ENCODE measurements around the gene ARHGEF16.

DNA sequence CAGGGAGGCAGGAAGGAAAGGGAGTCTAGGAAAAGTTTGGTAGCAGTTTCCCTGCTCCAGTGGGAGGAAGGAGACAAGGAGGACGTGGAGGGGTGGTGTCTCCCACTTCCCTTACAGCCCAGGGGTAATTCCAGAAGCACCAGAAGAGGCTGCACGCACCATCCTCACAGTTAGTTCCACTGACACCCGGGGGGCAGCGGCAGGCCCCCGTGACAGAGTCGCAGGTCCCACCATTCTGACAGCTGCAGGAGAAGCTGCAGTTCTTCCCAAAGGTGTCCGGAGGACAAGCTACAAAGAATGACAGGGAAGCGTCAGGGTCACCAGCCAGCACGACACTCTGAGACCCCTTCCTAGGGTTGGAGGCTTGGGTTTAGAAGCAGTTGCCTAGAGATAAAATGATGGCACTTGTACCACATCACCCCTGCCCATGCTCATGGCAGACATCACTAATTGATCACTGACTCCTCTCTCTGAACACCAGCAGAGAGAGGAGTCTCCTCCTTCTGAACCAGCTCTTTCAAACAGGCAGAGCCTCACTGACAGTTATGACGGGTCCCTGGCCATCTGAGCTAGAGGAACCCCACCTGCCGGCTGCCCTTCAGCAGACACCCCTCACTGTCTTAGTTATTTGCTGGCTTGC lies 53.3 kb downstream of the ARHGEF16 start:
- no peak for TF ChIP-seq EP300 (IDR thresholded peaks at IDR 0.05)
- TF ChIP-seq, protein P1, sequence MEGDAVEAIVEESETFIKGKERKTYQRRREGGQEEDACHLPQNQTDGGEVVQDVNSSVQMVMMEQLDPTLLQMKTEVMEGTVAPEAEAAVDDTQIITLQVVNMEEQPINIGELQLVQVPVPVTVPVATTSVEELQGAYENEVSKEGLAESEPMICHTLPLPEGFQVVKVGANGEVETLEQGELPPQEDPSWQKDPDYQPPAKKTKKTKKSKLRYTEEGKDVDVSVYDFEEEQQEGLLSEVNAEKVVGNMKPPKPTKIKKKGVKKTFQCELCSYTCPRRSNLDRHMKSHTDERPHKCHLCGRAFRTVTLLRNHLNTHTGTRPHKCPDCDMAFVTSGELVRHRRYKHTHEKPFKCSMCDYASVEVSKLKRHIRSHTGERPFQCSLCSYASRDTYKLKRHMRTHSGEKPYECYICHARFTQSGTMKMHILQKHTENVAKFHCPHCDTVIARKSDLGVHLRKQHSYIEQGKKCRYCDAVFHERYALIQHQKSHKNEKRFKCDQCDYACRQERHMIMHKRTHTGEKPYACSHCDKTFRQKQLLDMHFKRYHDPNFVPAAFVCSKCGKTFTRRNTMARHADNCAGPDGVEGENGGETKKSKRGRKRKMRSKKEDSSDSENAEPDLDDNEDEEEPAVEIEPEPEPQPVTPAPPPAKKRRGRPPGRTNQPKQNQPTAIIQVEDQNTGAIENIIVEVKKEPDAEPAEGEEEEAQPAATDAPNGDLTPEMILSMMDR (IDR thresholded peaks at IDR 0.05), result no peak
- TF ChIP-seq POLR2A (IDR thresholded peaks at IDR 0.05), result no peak
- no peak for TF ChIP-seq POLR2AphosphoS5 (IDR thresholded peaks at IDR 0.05)
